Esophagus muscularis mucosa (tissue), 4 donors: ENCODE results near the gene ASTN2.

Experiments
- EP300 ChIP-seq: sonication (generic); formaldehyde crosslinking; IDR thresholded peaks from one replicate; pipeline ENCODE4 v1.6.1; 2017; ENCODE audit warnings: antibody characterized with exemption
- POLR2A ChIP-seq: fragments of 450-650 bp; IDR thresholded peaks from one replicate; pipeline ENCODE4 v1.6.1; 2017; ENCODE audit warnings: antibody characterized with exemption, moderate library complexity, mild to moderate bottlenecking, low read depth
- POLR2AphosphoS5 ChIP-seq, 2 donors: sonication (generic); formaldehyde crosslinking; IDR thresholded peaks; one replicate each; pipeline ENCODE4 v1.6.1; 2017; ENCODE audit warnings: antibody characterized with exemption in 2 of 2
- TF ChIP-seq, protein P1 (sequence below), 3 experiments: fragments of 200-600 bp in 2 of 3; fragments of 450-650 bp in 1 of 3; sonication (generic) in 2 of 3; IDR thresholded peaks; one replicate each; pipeline ENCODE4 v1.5.1; 2017 to 2019; ENCODE audit warnings: antibody characterized with exemption in 3 of 3, mild to moderate bottlenecking in 2 of 3, moderate library complexity in 1 of 3

DNA sequence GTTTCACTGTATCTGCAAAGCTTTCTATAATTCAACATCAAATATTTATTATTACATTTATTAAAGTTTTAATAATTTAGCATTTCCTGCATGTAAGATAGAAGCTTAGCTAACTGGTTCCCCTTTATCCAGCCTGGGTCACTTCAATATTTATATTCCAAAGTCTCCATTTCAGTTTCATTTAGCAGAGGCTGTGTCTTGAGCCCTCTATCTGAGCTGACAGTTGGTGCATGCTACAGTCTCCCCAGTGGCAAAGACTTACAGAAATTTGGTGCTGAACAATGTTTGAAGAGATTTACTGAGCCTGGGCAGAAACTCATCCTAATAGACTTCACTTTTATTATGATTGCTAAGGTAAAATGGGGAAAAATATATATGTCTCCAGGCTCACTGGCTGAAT, 448.7 kb downstream of the ASTN2 start:
- TF ChIP-seq, protein P1, sequence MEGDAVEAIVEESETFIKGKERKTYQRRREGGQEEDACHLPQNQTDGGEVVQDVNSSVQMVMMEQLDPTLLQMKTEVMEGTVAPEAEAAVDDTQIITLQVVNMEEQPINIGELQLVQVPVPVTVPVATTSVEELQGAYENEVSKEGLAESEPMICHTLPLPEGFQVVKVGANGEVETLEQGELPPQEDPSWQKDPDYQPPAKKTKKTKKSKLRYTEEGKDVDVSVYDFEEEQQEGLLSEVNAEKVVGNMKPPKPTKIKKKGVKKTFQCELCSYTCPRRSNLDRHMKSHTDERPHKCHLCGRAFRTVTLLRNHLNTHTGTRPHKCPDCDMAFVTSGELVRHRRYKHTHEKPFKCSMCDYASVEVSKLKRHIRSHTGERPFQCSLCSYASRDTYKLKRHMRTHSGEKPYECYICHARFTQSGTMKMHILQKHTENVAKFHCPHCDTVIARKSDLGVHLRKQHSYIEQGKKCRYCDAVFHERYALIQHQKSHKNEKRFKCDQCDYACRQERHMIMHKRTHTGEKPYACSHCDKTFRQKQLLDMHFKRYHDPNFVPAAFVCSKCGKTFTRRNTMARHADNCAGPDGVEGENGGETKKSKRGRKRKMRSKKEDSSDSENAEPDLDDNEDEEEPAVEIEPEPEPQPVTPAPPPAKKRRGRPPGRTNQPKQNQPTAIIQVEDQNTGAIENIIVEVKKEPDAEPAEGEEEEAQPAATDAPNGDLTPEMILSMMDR (IDR thresholded peaks at IDR 0.05) = no peak
- TF ChIP-seq EP300 (no peak), POLR2AphosphoS5 (IDR thresholded peaks at IDR 0.05) (no peak), POLR2A (no peak)
